Right ventricle myocardium superior (tissue), 1 donor: ENCODE measurements around the gene CAMSAP1. TPM values are rescaled to one million over a fixed set of nuclear protein-coding genes. Genes with fewer than 3 reads are reported as not detected.
"Not testable (repeated sequence)": the region's sequence is repeated elsewhere in the genome, so short reads cannot be mapped to it uniquely, and the experiment has no call there.

ENCODE experiments used
- ATAC-seq: fragments of 200-7000 bp; cut with Tn5 transposase; one replicate; pipeline ENCODE4 v1.9.1; 2020; ENCODE audit warnings: mild to moderate bottlenecking; ENCODE audit not compliant: poor library complexity
- DNase-seq: peaks from one replicate; pipeline ENCODE4 v3.0.0-alpha.2; 2020
- intact Hi-C: fragments of 100-400 bp; cut with DNase I; formaldehyde crosslinking; loops from one replicate; pipeline ENCODE4 v1.11.2; 2022
- total RNA-seq: library from RNA; stranded (reverse); fragmentation: NEBNext Ultra II Directional; extraction: Animal tissue kit (Norgen Biotek cat#: 25700); gene quantifications from one replicate; pipeline ENCODE4 v1.2.1, GENCODE V29; 2021
- donor health status: DM: no; HTN: yes; CAD: no; lungs with severe emphysema.

Gene CAMSAP1
- total RNA-seq, 1 donor from 2014 or later = 18.3 TPM

DNA sequence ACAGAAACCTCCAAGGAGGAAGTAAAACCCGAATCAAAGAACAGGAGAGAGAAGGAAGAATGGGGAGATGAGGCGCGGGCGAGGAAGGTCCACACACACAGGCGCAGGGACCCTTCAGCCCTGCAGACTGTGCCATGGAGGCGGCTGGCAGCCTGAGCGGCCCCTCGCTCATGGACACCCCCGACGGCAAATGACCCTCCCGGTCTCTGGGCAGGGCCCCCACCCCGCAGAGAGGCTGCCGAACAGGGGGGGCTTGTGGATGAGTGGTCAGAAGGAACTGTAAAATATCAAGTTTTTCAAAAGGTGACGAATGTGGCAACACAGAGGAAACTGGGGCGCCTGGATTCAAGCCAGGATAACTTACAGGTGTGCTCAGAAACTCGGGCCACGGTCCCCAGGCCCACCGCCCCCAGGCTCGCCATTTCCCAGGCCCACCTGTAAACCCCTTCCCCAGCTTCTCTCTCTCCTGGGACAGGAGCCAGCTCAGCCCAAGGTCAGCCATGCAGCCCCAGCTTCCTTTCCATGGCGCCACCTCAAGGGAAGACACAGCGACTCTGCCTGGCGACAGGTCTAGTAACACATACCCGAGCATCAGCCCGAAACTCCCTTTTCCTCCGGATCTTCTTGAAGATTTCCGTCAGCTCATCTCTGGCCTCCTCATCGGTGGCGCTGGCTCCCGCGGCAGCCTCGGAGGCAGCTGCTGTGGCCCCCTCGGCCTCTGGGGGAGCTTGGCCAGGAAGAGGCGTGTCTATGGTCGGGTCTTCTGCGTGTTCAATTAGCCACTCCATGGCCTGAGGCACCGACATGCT is 37.3 kb upstream of the CAMSAP1 start:
- DNase-seq = no peak
- no peak for ATAC-seq
- intact Hi-C loops = no loop called here

DNA sequence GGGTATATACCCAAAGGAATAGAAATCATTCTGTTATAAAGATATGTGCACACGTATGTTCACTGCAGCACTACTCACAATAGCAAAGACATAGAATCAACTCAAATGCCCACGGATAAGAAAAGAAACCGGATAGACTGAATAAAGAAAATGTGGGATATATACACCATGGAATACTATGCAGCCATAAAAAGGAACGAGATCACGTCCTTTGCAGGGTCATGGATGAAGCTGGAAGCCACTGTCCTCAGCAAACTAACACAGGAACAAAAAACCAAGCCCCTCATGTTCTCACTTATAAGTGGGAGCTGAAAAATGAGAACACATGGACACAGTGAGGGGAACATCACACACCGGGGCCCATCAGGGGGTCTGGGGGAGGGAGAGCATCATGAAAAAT is 36.3 kb upstream of the CAMSAP1 start:
- ATAC-seq, intact Hi-C loops: not testable (repeated sequence)

DNA sequence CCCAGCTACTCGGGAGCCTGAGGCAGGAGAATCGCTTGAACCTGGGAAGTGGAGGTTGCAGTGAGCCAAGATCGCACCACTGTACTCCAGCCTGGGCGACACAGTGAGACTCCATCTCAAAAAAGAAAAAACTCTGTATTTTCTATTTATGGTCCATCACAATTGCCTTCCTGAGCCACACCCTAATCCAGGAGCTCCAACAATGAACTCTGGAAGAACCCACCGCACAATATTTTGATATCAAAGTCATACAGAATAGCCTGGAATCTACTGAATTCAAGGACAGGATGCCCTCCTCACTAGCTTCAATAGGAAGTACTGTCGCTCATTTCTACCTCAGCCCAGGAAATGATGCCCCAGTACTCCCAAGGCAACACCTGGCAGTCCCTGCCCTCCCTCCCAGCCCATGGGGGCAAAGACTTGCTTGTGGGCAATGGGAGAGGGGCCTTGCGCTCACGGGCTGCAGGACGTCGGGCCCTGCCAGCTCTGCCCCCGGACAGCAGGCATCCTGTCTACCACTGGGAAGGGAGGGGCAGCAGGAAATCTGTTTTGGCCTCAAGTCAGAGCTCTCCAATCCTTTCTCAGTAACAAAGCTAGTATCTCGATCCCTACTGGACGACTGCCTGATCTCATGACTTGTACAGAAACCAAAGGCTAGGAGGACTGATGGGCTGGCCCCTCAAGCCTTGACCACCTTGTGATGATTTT is 34.1 kb upstream of the CAMSAP1 start:
- no peak for DNase-seq
- intact Hi-C loops = no loop called here

More for the DNA sequence above, 36.3 kb upstream of the CAMSAP1 start:
- not testable (repeated sequence) for DNase-seq

DNA sequence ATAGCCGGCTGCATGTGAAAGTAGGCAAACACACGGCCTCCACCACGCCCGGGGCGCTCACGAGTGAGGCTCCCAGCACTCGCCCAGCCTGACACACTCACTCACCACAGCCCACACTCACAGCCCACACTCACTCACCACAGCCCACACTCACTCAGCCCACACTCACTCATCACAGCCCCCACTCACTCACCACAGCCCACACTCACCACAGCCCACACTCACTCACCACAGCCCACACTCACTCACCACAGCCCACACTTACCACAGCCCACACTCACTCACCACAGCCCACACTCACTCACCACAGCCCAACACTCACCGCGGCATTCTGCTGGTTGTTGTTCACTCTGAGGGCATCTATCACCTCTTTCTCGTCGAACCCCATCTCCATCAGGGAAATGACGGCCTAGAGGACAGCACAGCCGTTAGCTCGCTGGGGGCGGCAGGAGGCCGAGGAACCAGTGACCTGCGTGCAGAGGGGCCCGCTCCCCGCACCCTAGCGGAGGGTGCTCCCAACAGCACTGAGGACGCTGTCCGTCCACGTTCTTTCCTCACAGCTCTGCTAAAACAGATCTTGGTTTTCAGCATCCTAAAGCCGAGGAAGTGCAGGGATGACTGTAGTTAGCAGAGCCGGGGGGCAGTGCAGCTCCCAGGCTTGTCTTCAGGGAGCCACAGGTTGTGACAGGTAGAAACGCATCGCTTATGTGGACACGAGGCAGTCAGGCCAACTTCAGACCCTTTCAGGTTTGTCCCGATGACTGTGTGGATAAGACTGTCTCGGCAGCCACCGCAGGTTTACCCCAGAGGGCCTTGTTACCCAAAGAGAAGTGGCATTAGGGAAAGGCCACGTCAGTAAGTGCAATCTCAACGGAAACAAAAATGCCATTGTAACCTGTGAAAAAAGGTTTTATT is 32.3 kb upstream of the CAMSAP1 start:
- intact Hi-C loops = loop anchor here (10.0 kb wide), 1 partner anchor 135 kb away; no protein-coding TSS in a partner anchor
- DNase-seq = no peak
- no peak for ATAC-seq

More for the DNA sequence above, 34.1 kb upstream of the CAMSAP1 start:
- ATAC-seq = peak; percentile 25

DNA sequence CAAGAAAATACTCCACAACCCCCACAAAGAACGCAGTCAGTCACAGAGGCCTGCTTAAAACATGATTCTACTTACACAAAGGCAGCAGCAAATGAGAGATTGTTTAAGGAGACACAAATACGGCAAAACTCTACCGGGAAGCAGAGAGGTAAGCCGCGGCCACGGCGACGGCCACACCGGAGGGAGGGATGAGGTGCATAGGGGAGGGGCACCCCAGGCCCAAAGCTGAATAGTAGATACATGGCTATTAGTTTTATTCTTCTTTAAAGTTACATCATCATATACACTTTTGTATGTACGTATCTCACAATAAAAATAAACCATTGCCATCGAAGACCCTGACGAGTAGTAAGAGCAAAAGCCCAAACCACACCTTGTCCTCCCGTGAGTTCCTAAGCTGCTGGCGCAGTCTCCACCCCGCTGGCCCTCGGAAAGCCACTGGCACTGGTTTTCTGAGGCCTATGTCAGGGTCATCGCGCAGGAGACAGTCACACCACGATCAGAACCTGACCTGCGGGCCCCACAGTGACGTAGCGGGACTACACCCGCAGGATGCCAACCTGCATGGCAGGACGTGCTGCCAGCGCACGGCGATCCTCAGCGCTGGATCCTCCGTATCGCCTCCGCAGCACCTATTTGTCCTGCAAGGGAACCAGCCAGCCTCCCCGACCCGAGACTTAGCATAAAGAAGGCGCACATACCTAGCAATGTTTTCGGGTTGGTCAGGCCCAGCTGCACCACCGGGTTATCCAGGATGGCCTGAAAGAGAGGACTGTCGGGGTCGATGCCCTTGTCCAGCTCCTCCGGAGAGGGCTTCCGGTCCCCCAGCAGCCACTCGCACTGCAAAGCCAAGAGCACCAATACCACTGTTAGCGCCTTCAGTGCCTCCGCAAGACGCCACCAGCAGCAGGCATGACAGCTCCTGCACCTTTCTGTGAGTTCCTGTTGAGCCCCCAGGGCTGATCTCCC is 30.5 kb upstream of the CAMSAP1 start:
- DNase-seq (no peak), ATAC-seq (no peak)
- intact Hi-C loops = loop anchor here (10.0 kb wide), 1 partner anchor 133 kb away; no protein-coding TSS in a partner anchor

DNA sequence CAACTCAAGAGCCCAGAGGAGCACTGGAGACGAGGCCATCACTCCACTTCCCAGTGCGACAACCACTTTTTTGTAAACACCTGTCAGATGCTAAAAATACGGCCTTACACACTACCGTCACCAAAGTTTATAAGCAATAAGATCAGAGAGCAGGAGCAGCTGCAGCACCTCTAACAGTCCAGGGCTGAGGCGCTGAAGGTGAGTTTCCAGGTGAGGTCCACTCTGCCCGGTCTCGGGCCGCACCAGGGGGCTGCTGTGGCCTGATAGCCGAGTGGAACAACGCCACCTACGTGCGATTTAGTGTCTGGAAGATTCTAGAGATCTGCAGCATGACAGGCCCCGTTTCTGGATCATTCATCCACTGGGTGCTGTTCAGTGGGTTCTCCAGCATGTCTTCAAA is 25.8 kb upstream of the CAMSAP1 start:
- DNase-seq (no peak), ATAC-seq (no peak)
- intact Hi-C loops = loop anchor here (10.0 kb wide), 1 partner anchor 128 kb away; no protein-coding TSS in a partner anchor

DNA sequence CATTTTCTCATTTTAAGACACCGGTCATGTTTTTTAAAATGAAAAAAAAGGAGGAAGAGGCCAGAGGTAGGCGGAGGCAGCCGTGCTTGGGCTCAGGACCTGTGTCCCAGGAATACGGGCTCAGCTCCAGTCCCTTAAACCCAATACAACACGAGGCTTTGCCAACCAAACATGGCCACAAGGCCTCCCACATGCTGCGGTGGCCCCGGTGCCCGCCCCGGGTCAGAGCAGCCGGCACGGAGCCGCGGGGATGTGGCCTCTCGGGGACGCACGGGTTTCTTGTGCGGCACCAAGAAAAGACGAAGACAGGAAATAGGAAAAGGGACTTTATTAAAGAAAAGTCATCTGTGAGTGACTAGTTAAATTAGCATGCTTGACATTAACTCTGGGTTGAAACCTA is 25.3 kb upstream of the CAMSAP1 start:
- intact Hi-C loops = loop anchor here (10.0 kb wide), 1 partner anchor 128 kb away; no protein-coding TSS in a partner anchor
- no peak for ATAC-seq
- DNase-seq = no peak

DNA sequence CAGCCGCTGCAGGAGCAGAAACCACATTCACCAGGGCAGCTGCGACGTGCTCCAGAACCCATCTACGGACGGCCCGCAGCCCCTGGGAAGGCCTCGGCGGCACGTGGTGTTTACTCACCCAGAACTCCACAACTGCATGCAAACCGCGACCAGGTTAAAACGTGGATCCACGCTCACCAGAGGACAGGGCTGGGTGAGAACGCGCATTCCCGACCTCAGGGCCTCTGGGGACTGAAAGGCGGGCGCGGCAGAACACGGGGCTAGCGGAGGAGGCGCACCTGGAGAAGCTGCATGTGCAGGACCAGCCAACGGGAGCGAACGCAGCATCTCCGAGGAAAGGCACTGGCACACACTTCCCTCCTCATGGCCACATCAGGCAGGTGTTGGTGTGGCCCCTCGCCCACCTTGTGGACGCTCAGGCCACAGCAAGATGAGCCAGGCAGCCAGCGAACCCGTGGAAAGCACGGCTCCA is 24.0 kb upstream of the CAMSAP1 start:
- intact Hi-C loops = loop anchor here (10.0 kb wide), 1 partner anchor 127 kb away; no protein-coding TSS in a partner anchor
- ATAC-seq (no peak), DNase-seq (no peak)

DNA sequence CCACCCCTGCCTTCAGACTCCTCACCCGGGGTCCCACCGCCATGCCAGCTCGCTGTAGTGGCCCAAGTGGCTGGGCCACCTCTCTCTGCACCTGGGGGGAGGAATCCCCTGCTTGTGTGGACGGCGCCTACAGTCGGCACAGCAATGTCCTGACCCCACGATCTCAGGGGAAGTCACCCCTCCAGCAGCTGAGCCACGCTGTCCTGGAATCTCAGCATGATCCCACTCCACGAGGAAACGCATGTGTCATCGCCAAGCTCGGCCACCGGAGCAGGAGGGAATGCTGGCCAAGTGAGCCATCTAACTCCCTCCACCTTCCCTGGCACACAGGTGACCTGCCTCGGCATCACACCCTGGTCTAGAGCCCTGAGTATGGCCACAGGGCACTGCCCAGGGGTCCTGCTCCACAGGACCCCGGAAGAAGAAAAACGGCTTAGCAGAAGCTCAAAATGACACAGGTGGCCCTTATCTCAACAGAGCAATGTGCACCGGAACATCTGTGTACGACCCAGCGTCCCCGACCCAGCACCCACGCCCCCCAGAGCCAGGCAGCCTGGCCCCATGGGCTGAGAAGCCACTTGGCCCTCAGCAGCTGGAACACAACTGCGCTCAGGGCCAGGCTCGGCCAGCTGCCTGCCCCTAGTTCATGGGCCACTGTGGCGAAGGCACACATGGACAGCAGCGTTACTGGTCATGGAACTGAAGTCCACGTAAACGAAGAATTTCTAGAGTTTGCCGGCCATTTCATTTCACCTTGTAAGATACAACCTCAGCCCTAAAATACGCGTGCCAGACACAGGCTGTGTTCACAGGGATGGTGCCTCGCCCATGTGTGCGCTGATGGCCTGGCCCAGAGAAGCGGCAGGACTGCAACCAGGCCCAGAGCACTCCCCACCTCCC is 23.4 kb upstream of the CAMSAP1 start:
- ATAC-seq = no peak
- no peak for DNase-seq
- intact Hi-C loops = loop anchor here (10.0 kb wide), 1 partner anchor 126 kb away; no protein-coding TSS in a partner anchor

DNA sequence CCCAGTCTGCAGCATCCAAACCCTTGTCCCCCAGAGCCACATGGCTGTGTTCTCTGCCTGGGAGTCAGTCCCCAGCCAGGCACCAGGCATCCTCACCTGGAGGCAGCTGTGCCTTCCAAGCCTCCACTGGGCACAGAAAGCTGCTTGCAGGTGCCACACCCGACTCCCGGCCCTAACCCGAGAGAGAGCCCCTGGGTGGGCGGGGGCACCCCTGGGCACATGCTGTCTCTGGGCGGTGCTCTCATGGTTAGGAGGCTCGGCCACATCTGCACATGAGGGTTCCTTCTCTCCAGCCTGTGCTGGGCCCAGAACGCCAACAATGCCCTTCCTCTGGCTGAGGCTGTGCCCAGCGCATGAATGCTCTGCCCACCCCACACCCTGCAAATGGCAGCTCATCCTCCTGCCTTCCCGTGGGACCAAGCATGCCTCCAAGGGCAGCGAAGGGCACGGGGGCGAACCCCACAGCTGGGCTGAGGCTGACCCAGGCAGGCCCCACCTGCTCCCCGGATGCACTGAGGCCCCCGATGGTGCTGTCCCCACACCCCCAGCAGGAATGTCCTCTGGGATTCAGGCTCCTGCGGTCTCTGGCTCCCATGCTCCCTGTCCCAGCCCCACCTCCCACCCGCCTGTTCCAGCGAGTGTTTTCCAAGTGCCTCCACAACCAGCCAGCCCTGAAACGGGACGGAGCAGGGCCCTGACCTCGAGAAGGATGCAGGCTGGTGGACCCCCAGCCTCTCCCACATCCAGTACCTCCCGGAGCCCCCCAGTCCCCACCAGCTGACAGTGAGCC is 22.5 kb upstream of the CAMSAP1 start:
- no peak for DNase-seq
- intact Hi-C loops = loop anchor here (10.0 kb wide), 1 partner anchor 125 kb away; no protein-coding TSS in a partner anchor
- no peak for ATAC-seq

DNA sequence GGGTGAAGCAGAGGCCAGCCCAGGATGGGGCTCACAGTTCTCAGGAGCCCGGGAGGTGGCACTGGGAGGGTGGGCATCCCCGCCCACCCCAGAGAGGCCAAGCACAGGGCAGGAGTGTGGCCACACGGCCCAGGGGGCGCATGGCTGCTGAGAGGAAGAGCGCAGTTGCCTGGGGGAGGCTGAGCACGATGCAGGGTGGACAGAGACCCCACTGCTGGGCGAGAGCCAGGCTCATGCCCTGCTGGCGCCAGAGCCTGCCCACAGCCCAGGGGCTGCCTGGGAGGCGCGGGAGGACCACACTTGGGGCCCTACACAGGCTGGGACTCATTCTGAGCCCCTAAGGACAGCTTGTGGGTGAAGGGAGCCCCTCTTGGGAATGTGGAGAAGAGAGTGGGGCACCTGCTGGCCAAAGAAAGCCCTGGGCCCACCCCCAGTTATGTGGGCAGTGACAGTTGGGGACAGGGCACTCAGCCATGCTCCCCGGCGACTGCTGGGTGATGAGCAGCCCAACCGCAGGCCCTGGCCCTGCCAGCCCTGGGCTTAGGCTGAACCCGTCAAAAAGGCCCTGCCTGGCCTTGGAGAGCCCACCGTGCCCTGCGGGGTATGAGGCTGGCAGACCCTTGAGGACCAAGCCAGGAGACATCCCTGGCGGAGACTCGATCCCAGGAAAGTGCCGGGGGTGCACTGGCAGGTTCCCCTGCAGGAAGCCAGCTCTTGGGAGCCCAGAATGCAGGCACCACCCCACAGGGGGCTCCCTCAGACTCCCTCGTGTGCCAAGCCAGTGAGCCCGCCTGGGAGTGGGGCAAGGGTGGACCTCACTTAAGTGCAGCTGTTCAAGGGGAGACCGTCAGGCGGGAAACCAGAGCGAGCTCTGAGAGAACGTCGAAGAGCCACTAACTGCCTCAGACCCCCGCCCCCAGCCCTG is 21.6 kb upstream of the CAMSAP1 start:
- ATAC-seq (no peak), DNase-seq (no peak)
- intact Hi-C loops = no loop called here

DNA sequence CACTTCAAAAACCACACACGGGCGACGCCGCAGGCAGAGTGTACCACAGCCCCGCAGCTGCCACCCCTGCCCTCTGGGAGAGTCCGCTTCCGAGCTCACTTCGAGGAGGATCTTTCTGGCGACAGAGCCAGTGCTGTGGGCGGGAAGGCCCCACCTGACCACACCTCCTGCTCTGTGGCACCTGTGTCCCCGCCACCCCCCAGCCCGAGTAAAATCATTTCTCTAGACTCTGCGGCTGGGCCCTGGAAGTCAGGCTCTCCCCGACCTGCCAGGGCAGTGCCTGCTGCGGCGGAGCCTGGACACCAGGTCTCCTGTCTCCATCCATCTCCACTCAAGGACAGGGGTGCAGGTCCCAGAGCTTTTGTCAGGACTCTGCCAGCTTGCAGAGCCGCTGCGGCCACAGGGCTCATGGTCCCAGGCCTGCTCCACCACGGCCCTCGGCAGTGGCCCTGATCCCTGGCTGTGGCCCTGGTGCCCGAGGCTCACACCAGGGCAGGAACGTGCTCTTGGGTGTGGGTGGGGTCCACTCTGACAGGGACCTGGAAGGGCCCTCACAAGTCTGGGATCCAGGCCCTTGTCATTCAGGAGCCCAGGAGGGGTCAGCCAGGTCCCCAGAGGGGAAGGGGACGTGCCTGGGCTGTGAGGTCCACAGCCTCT is 20.9 kb upstream of the CAMSAP1 start:
- ATAC-seq (no peak), DNase-seq (no peak)
- intact Hi-C loops = no loop called here

DNA sequence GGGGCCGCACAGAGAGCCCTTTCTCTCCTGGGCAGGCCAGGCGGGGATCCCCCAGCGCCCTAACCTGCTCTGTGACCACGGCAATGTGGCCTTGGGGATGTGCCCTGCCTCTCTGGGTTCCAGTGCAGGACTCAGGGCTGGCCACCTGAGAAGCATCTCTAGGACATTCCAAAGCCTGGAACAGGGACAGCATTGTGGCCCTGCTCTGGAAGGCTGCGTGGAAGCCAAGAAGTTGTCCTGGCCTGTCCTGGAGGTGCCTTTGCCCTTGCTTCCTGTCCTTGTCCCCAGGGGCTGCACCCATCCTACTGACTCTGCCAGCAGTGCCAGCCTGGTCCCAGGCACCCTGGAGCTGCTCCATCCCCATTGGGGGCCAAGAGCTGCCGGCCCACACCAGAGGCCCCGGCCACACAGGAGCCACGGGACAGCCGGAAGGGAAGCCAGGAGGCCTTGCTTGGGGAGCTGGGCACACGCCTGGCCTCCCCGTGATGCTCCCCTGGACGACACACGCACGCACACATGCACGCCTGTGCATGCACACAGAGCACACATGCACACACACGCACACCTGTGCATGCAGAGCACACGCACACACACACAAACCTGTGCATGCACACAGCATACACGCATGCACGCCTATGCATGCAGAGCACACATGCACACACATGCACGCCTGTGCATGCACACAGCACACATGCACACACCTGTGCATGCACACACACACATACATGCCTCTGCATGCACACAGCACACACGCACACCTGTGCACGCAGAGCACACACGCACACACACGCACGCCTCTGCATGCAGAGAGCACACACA is 20.1 kb upstream of the CAMSAP1 start:
- ATAC-seq (peak; percentile 10), DNase-seq (no peak)
- intact Hi-C loops = no loop called here
